Measurements from ENCODE around the gene CTNND2. TPM values are rescaled to one million over a fixed set of nuclear protein-coding genes. Genes with fewer than 3 reads are reported as not detected.

Gene CTNND2
- total RNA-seq, 4 donors from 2014 or later = 0.04 TPM; not detected in 3

DNA sequence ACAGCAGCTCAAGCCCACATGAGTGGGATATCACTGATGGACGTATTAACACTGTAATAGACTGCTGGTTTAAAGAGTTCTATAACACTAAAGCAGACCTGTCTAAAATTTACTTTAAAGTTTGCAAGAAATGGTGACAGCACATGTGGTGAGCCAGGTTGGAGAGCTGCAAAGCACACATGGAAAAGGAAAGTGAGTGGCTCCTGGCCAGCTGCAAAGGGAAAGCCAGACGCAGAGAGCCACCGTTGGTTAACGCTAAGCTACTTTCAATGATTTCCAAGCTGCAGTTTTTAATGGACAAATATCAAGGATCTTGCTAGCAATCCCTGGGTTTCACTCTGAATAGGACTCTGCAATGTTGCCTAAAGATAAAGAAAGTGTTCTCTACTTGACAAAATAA, 89.9 kb downstream of the CTNND2 start:
- no peak overlapping the region for H3K4me3 ChIP-seq
- DNase-seq (no peak), ATAC-seq (no peak)
- no peaks in the 10 kb centered on the region for H3K4me1 ChIP-seq
- no peaks in the 10 kb centered on the region for H3K27me3 ChIP-seq
- intact Hi-C loops (cut with DNase I; ENCODE audit: low total_unique reads) = no loop called here
- in situ Hi-C loops (cut with MboI; ENCODE audit: low sequenced_read_pairs in 4 of 4) = no loop called here
- TF ChIP-seq, protein P1, sequence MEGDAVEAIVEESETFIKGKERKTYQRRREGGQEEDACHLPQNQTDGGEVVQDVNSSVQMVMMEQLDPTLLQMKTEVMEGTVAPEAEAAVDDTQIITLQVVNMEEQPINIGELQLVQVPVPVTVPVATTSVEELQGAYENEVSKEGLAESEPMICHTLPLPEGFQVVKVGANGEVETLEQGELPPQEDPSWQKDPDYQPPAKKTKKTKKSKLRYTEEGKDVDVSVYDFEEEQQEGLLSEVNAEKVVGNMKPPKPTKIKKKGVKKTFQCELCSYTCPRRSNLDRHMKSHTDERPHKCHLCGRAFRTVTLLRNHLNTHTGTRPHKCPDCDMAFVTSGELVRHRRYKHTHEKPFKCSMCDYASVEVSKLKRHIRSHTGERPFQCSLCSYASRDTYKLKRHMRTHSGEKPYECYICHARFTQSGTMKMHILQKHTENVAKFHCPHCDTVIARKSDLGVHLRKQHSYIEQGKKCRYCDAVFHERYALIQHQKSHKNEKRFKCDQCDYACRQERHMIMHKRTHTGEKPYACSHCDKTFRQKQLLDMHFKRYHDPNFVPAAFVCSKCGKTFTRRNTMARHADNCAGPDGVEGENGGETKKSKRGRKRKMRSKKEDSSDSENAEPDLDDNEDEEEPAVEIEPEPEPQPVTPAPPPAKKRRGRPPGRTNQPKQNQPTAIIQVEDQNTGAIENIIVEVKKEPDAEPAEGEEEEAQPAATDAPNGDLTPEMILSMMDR (IDR thresholded peaks at IDR 0.05 in 4 of 5, conservative IDR thresholded peaks at IDR 0.05 in 1 of 5) = no peak
- no peak for TF ChIP-seq POLR2A (IDR thresholded peaks at IDR 0.05)
- H3K36me3 ChIP-seq = no peaks in the 10 kb centered on the region
- H3K9me3 ChIP-seq = no peaks in the 10 kb centered on the region
- H3K27ac ChIP-seq = no peak overlapping the region

DNA sequence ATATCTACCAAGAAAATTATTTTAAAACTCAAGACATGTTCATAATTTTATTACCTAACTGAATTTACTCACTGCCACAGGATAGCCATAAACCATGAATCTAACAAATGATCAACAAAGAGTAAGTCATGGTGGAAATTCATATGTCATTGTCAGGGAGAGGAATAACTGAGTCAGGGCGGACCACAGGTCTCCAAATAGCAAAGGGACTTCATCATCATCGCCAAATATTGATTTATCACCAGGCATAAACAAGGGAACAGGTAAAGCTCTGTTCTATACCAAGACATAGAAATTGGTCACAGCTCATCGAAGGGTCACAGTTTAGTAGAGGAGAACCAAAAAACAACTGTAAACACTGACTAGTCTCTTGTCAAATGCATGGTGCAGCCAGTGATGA, 94.8 kb downstream of the CTNND2 start:
- in situ Hi-C loops (cut with MboI; ENCODE audit: low sequenced_read_pairs in 4 of 4) = no loop called here
- H3K4me3 ChIP-seq = no peak overlapping the region
- H3K4me1 ChIP-seq = no peaks in the 10 kb centered on the region
- intact Hi-C loops (cut with DNase I; ENCODE audit: low total_unique reads) = no loop called here
- H3K9me3 ChIP-seq = no peaks in the 10 kb centered on the region
- H3K27ac ChIP-seq = no peak overlapping the region
- TF ChIP-seq POLR2A (IDR thresholded peaks at IDR 0.05) = no peak
- TF ChIP-seq, protein P1 (IDR thresholded peaks at IDR 0.05 in 4 of 5, conservative IDR thresholded peaks at IDR 0.05 in 1 of 5) = no peak
- DNase-seq (no peak), ATAC-seq (no peak)
- H3K36me3 ChIP-seq = no peaks in the 10 kb centered on the region
- no peaks in the 10 kb centered on the region for H3K27me3 ChIP-seq

DNA sequence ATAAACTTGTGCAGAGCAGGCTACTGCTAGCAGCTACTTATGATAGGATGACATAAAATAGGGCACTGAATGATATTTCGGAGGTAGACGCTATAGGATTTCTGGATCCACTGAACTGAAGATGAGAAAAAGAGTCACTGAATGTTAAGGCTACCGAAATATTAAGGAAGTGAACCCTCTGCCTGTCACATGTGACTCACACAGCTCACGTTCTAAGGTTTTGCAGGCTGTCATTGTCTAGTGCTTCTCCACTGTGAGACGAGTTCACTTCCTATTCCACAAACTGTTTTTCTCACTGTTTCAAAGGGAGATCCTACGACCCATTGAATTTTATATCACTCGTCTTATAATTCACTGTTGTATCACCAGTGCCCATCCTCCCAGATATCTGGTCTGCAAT, 100.8 kb downstream of the CTNND2 start:
- TF ChIP-seq, protein P1 (IDR thresholded peaks at IDR 0.05 in 4 of 5, conservative IDR thresholded peaks at IDR 0.05 in 1 of 5) = no peak
- no peak for TF ChIP-seq POLR2A (IDR thresholded peaks at IDR 0.05)
- intact Hi-C loops (cut with DNase I; ENCODE audit: low total_unique reads) = no loop called here
- H3K9me3 ChIP-seq = no peaks in the 10 kb centered on the region
- in situ Hi-C loops (cut with MboI; ENCODE audit: low sequenced_read_pairs in 4 of 4) = no loop called here
- H3K4me1 ChIP-seq = no peaks in the 10 kb centered on the region
- no peak overlapping the region for H3K4me3 ChIP-seq
- H3K27me3 ChIP-seq = no peaks in the 10 kb centered on the region
- DNase-seq (no peak), ATAC-seq (no peak)
- H3K36me3 ChIP-seq = no peaks in the 10 kb centered on the region
- H3K27ac ChIP-seq = no peak overlapping the region

DNA sequence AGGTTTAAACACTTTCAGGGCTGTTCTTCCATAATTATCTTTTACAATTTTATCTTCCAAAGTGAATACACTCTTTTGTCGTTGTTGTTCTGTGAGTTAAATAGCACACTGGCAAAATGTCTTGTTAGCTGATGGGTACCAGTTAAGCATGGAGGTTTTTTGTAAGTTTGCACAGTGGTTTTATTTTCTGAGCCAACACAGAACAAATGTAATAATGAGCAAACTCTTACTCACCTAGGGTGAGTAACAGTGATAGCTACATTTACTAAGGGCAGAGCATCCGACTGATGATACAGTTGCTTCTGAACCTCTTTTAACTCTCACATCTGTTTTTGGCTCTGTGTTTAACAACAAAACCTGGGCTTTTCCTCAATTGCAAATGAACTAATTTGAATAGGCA, 103.2 kb downstream of the CTNND2 start:
- in situ Hi-C loops (cut with MboI; ENCODE audit: low sequenced_read_pairs in 4 of 4) (no loop called here), intact Hi-C loops (cut with DNase I; ENCODE audit: low total_unique reads) (no loop called here)
- DNase-seq (no peak), ATAC-seq (no peak)
- TF ChIP-seq, protein P1 (IDR thresholded peaks at IDR 0.05 in 4 of 5, conservative IDR thresholded peaks at IDR 0.05 in 1 of 5) = no peak
- no peak for TF ChIP-seq POLR2A (IDR thresholded peaks at IDR 0.05)
- Histone ChIP-seq H3K27ac (no peak overlapping the region), H3K27me3 (no peaks in the 10 kb centered on the region), H3K9me3 (no peaks in the 10 kb centered on the region), H3K4me3 (no peak overlapping the region), H3K36me3 (no peaks in the 10 kb centered on the region), H3K4me1 (no peaks in the 10 kb centered on the region)

DNA sequence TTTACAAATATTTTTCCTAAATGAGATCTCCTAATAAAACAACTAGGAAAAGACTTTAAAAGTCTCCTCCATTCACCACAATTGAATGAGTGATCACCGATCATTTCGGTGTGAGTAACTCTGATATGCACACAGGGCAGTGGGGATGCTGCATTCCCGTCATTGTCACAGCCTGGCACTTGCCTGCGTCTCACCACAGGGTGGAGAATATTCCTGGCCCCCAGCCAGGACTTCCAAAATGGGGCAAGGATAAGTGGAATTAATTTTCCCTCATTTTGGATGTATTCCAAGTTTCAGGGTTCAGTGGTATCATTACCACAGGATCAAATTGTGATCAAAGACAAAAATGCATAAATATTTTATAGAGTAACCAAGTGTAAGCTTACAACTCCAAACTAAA, 107.1 kb downstream of the CTNND2 start:
- no peaks in the 10 kb centered on the region for H3K4me1 ChIP-seq
- H3K9me3 ChIP-seq = no peaks in the 10 kb centered on the region
- ATAC-seq = no peak
- DNase-seq = no peak
- no peak for TF ChIP-seq POLR2A (IDR thresholded peaks at IDR 0.05)
- TF ChIP-seq, protein P1 (IDR thresholded peaks at IDR 0.05 in 4 of 5, conservative IDR thresholded peaks at IDR 0.05 in 1 of 5) = no peak
- intact Hi-C loops (cut with DNase I; ENCODE audit: low total_unique reads) = no loop called here
- H3K27me3 ChIP-seq = no peaks in the 10 kb centered on the region
- no peak overlapping the region for H3K27ac ChIP-seq
- in situ Hi-C loops (cut with MboI; ENCODE audit: low sequenced_read_pairs in 4 of 4) = no loop called here
- no peaks in the 10 kb centered on the region for H3K36me3 ChIP-seq
- no peak overlapping the region for H3K4me3 ChIP-seq
